Measurements from ENCODE around the gene SLC35F2.
A peak's percentile ranks its signal among the peaks of the same experiment; 100 is the strongest.
"Not testable (repeated sequence)": the region's sequence is repeated elsewhere in the genome, so short reads cannot be mapped to it uniquely, and the experiment has no call there.

The SLC35F2 gene

DNA sequence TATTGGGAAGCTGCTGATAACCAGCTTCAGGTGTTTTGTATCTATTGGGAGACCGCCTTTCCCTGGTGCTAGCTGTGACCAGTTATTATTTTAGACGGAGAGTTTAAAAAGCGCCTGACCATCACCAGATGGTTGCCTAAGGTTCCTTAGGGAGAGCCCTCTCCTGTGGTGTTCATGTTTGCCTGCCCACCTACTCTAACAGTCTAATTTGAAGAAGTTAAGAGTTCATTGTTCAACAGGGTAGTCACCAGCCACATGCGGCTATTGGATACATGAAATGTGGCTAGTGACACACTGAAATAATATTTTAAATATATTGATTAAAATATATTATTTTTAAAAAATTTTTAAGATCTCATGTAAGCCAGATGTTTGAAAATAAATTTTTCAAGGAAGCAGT is 75.5 kb downstream of the SLC35F2 start:
- no peak for DNase-seq

GRCh38 chr11:107780775-107781174 is 77.8 kb downstream of the SLC35F2 start:
- peak; percentile 14 for DNase-seq

DNA sequence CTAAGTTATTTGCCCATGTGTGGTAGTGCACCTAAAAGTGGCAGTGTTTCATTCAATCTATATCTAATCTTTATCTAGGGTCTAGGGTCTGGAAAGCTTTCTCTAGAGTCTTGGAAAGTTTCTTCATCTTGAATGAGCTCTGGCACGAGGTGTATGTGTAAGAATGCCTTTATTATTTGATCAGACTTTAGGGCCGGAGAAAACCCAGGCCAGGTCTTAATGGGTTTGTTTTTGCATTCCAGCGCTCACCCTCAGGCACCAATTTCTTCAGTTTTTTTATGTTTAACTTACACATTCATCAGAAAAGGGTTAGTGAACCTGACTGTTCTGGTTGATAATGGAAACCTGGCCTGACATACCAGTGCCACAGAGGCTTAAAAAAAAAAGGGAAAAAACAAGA is 78.5 kb downstream of the SLC35F2 start:
- DNase-seq = no peak

DNA sequence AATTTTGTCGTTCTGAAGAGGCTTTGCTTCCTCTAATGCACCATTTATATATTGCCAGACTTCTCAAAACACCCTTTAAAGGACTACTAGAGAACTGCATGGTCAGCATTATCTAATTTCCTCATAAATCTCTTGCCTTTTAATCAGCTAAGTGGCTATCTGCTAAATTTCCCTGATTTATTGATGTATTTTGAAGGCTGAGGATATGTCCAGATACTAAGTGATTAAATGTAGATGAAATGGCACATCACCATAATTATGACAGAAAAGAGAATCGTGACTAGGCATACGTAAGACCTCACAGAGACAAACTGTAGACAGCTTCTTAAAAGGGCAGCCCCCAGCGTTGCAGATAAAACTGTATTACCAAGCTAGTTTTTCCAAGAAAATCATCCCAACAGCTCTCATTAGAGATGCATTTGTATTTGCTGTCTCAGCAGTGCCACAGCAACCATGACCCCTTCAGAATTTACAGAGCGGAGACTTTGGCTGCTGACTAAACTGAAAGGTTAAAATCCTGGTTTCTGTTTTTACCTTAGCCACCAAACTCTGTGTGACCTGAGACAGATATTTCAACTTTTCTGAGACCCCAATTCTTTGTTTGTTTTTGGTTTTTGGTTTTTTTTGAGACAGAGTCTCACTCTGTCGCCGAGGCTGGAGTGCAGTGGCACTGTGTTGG is 79.6 kb downstream of the SLC35F2 start:
- no peak for DNase-seq

GRCh38 chr11:107777110-107777509 is 81.5 kb downstream of the SLC35F2 start:
- no peak for DNase-seq

DNA sequence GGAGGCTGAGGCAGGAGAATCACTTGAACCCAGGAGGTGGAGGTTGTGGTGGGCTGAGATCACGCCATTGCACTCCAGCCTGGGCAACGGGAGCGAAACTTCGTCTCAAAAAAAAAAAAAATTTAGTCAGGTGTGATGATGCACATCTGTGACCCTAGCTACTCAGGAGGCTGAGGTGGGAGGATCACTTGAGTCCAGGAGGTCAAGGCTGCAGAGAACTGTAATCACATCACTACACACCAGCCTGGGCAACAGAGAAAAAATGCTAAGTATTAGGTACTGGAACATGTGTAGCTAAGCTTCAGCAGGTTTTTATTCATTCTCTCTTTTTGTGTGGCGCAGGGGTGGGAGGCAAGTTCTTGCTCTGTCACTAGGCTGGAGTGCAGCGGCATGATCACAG is 82.5 kb downstream of the SLC35F2 start:
- no peak for DNase-seq

DNA sequence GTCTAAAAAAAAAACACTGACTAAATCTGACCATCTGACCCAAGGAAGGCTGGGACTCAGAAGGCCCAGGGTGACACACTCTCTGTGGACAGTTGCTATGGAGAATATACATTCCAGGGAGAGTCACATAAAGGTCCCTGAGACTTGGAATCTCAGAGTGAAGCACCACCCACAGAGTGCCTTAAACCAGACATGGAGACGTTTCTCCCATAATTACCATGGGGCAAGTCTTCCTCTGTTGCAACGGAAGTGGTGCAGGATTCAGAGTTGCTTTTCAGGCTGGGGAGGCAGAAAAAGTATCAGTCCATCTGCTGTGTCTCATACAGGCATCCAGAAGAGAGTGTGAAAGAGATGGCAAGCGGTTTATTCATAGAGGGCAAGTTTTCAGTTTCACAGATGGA is 88.0 kb downstream of the SLC35F2 start:
- DNase-seq = no peak

DNA sequence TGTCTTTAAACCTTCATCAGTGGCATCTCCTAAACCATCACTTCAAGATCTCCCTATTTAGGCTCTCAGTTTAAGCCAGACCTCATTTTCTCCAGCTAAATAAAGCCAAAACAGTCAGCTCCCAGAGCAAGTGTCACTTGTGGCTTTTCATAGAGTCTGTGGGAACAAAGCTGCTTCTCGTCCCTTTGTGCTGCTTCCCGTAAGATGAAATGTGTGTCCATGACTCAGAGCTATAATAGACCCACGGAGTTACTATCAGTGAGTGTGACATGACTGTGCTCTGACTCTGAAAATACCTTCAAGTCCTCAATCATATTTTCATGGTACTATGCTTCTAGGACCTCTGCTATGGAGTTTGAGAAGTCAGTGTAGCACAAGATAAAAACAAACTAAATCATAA is 89.4 kb downstream of the SLC35F2 start:
- no peak for DNase-seq

- not testable (repeated sequence) for DNase-seq
Observed at GRCh38 chr11:107758719-107759355, 99.8 kb downstream of the SLC35F2 start.

GRCh38 chr11:107757661-107758060 is 100.9 kb downstream of the SLC35F2 start:
- peak; percentile 15 for DNase-seq

DNA sequence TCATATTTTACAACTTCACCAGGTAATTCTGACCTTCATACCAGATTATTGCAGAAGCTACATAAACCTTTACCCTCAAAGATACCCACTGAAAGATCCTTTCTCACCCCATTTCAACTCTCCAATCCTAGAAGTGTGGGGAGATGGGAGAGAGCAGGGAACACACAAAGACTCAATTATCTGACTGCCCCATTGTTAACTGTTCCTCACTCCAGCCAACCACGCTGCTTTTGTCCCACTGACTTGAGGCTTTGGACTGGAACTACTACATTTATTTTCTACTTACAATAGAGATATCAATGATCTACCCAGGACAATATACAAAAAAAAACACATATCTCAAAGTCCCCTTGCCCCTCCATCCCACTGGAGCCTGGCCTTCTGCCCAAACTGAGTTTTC is 102.0 kb downstream of the SLC35F2 start:
- DNase-seq = no peak

DNA sequence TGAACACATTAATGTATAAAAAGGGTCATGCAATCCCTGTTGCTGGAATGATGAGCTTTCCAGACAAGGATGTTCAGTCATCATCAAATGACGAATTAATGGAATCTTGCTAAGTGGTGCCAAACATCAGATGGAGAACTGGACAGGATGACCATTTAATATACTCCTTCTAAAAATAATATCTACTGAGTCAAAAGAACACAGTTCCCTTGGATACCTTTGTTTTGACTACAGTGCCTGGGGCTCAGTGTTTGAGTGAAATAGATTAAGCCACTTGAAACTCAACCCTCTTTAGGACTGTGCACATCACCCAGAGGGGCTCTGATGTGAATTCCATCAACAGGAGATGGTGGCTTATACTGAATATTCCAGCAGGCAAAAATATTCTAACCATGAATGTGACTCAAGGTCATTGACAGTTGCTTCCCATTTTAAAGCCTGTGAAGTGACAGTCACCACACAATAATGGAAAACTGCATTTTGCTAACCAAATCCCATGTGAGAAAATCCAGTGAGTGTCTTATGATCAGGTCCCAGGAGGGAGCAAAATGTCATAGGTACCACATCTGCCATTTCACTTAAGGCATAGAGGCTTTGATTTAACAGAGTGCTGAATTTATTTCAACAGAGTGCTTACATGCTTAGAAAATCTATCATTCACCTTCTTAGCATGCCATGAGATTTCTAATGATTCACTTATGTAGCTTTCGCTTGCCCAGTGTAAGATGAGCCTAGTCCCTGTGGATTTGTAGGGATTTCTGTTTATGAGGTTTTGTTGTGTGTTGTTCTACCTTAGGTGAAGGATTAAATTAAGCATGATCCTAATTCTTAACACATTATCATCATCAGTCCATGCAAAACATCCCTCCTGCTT is 105.4 kb downstream of the SLC35F2 start:
- DNase-seq = no peak

- DNase-seq = no peak
Observed at GRCh38 chr11:107752508-107752907, 106.1 kb downstream of the SLC35F2 start.

DNA sequence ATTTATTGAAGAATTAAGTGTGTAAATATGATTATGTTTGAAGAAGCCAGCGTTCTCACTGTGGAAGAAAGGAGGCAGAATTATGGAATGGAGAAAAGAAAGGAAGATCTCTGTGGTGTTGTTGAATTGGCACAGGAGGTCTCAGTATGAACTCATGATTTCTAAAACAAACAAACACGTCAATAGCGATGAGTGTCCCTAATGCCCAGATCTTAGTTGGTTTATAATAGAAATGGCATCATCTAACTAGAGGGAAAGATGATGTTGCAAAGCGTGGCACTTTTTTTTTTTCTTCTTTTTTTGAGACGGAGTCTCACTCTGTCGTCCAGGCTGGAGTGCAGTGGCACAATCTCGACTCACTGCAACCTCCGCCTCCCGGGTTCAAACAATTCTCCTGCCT is 107.5 kb downstream of the SLC35F2 start:
- no peak for DNase-seq

DNA sequence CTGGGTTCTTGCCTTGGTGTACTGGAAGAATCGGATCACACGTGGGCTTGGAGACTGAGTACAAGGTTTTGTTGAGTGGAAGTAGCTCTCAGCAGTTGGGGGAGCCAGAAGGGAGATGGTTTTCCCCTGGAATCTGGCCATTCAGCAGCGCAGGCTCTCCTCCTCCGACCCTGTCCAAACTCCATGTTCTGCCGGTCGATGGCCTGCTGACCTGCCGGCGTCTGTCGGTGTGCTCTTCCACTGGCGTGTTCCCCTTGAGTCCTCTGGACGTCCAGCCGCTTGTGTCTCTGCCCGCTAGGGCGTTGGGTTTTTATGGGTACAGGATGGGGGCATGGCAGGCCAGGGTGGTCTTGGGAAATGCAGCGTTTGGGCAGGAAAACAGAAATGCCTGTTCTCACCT is 108.3 kb downstream of the SLC35F2 start:
- no peak for DNase-seq

DNA sequence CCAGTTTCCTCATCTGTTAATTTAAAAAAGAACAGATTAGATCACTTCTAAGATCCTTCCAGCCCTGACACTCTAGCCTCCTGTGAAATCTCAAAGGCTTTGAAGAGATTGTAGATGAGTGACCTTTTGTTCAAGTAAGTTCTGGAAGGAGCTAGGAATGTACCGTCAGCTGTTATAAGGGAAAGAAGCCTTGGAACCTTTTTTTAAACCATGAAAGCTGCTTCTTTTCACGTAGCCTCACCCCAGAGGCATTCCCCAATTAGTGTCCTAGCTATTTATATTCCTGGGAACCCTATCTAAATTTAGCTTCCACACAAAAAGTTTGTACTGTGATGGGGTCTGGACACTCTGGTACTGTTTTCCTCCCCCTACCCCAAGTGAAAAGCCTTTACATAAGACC is 111.0 kb downstream of the SLC35F2 start:
- no peak for DNase-seq

DNA sequence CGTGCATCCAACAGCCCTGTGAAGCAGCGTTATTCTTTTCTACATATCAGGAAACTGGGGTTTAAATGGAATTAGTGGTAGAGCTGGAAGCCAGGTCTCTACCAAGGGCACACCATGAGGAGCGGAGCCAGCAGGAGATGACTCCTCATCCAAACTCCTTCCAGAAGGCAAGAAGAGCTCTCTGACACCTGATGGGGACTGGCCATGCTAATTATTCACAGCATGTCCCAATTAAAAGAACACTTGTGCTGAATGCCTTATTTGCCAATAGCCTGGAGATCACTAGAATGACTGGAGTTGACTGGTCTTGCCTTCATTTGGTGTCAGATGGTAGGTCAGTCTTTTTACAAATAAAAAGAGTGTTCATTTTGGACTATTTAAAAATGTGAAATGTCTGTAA is 113.9 kb downstream of the SLC35F2 start:
- DNase-seq = no peak

GRCh38 chr11:107743191-107743590 is 115.4 kb downstream of the SLC35F2 start:
- no peak for DNase-seq

- peak; percentile 12 for DNase-seq
Observed at GRCh38 chr11:107741044-107741823, 117.4 kb downstream of the SLC35F2 start.

Measured in DMS53 (cell line).